H1 (cell line): ENCODE measurements around the gene OR13C5. TPM values are rescaled to one million over a fixed set of nuclear protein-coding genes. Genes with fewer than 3 reads are reported as not detected.

Source experiments
- CTCF ChIA-PET: fragments of 300-600 bp; sonication (Branson Sonifier 250); formaldehyde crosslinking; loops from one replicate; lab custom pipeline; 2021; ENCODE audit not compliant: partially characterized antibody; lab: Charles Lee
- POLR2A ChIA-PET: fragments of 300-600 bp; sonication (Branson Sonifier 250); formaldehyde crosslinking; loops from one replicate; lab custom pipeline; 2021; ENCODE audit warnings: inconsistent platforms; ENCODE audit not compliant: partially characterized antibody; lab: Charles Lee
- DNase-seq, 2 experiments: peaks; one replicate each; pipeline versions ENCODE4 v3.0.0 to v3.0.0-alpha.2; 2010 to 2022; ENCODE audit warnings: low spot score in 2 of 2, low read depth in 1 of 2, mixed read lengths in 1 of 2
- FAIRE-seq: peaks from 2 replicates; lab custom pipeline; 2011; peaks lifted over from hg19 to GRCh38; lab: Jason Lieb, UNC
- H2AFZ ChIP-seq: 2 replicates; pipeline ENCODE4 v1.8.1; 2012; ENCODE audit warnings: low read length, inconsistent platforms
- H2AK5ac ChIP-seq: 2 replicates; pipeline ENCODE4 v1.6.1; 2013; ENCODE audit warnings: low read depth, low read length
- H2BK120ac ChIP-seq: replicated peaks from 2 replicates; pipeline ENCODE3; 2013; ENCODE audit warnings: low read depth, low read length, inconsistent platforms
- H2BK12ac ChIP-seq: 2 replicates; pipeline ENCODE4 v1.6.1; 2013; ENCODE audit warnings: low read depth, low read length
- H2BK15ac ChIP-seq: 2 replicates; pipeline ENCODE4 v1.6.1; 2013; ENCODE audit warnings: low read length
- H2BK20ac ChIP-seq: 2 replicates; pipeline ENCODE4 v1.6.1; 2013; ENCODE audit warnings: low read length
- H2BK5ac ChIP-seq: 2 replicates; pipeline ENCODE4 v1.6.1; 2013; ENCODE audit warnings: low read depth, low read length
- H3K14ac ChIP-seq: 2 replicates; pipeline ENCODE4 v1.6.1; 2013; ENCODE audit warnings: inconsistent platforms; ENCODE audit not compliant: insufficient read length
- H3K18ac ChIP-seq: 2 replicates; pipeline ENCODE4 v1.6.1; 2013; ENCODE audit warnings: low read length; ENCODE audit errors: extremely low read depth
- H3K23ac ChIP-seq: 2 replicates; pipeline ENCODE4 v1.6.1; 2013; ENCODE audit warnings: inconsistent platforms; ENCODE audit not compliant: insufficient read length
- H3K23me2 ChIP-seq: 2 replicates; pipeline ENCODE4 v1.6.1; 2013; ENCODE audit warnings: low read depth, low read length
- H3K27ac ChIP-seq: 2 replicates; pipeline ENCODE4 v1.6.1; 2011; ENCODE audit warnings: low read depth, low read length, inconsistent platforms
- H3K27me3 ChIP-seq, 4 experiments: replicated peaks in 1 of 4; 1 replicate in 1 of 4; 2 replicates in 3 of 4; pipeline versions ENCODE4 v1.6.1 to v1.8.1; 2011 to 2013; ENCODE audit warnings: low read length in 3 of 4, mild to moderate bottlenecking in 3 of 4, inconsistent platforms in 2 of 4, mixed read lengths in 2 of 4, moderate library complexity in 1 of 4; ENCODE audit not compliant: control insufficient read depth in 3 of 4, insufficient read depth in 3 of 4; ENCODE audit errors: extremely low read depth in 1 of 4
- H3K36me3 ChIP-seq, 4 experiments: 2 replicates each; pipeline versions ENCODE4 v1.6.1 to v1.8.1; 2011 to 2013; ENCODE audit warnings: mild to moderate bottlenecking in 4 of 4, low read length in 3 of 4, moderate library complexity in 2 of 4, control low read depth in 1 of 4, inconsistent platforms in 1 of 4; ENCODE audit not compliant: insufficient read depth in 4 of 4, control insufficient read depth in 2 of 4
- H3K4ac ChIP-seq: replicated peaks from 2 replicates; pipeline ENCODE3; 2013; ENCODE audit warnings: low read length, low read depth, mixed read lengths, inconsistent platforms; ENCODE audit not compliant: insufficient read length
- H3K4me1 ChIP-seq, 4 experiments: replicated peaks in 1 of 4; 1 replicate in 1 of 4; 2 replicates in 3 of 4; pipeline versions ENCODE4 v1.6.1 to v1.8.1; 2011 to 2013; ENCODE audit warnings: low read length in 3 of 4, inconsistent platforms in 2 of 4, mixed read lengths in 1 of 4; ENCODE audit not compliant: insufficient read depth in 4 of 4, control insufficient read depth in 3 of 4
- H3K4me2 ChIP-seq, 2 experiments: 2 replicates each; pipeline versions ENCODE4 v1.6.1 to v1.8.1; 2011 to 2013; ENCODE audit warnings: low read depth in 2 of 2, low read length in 2 of 2, control low read depth in 1 of 2, inconsistent platforms in 1 of 2, mild to moderate bottlenecking in 1 of 2; ENCODE audit not compliant: insufficient read depth in 1 of 2
- H3K4me3 ChIP-seq, 4 experiments: fragments of 200-600, 300-600 bp in 1 of 4; sonication (generic), shearing (Covaris generic), sonication (Bioruptor Twin) in 1 of 4; 2 replicates each; pipeline versions ENCODE4 v1.5.1 to v1.8.1; 2011 to 2016; ENCODE audit warnings: low read length in 4 of 4, low read depth in 3 of 4, control low read depth in 2 of 4, inconsistent platforms in 2 of 4, mild to moderate bottlenecking in 2 of 4, mixed read lengths in 1 of 4, moderate library complexity in 1 of 4; ENCODE audit not compliant: insufficient read depth in 2 of 4; ENCODE audit errors: extremely low read depth in 1 of 4
- H3K56ac ChIP-seq: replicated peaks from 2 replicates; pipeline ENCODE3; 2013; ENCODE audit warnings: low read depth, mild to moderate bottlenecking, mixed read lengths, low read length, inconsistent platforms; ENCODE audit not compliant: insufficient read length
- H3K79me1 ChIP-seq: 2 replicates; pipeline ENCODE4 v1.6.1; 2013; ENCODE audit warnings: low read depth, low read length, control low read depth
- H3K79me2 ChIP-seq, 2 experiments: 2 replicates each; pipeline versions ENCODE4 v1.6.1 to v1.8.1; 2012 to 2013; ENCODE audit warnings: low read length in 2 of 2, mild to moderate bottlenecking in 2 of 2, inconsistent platforms in 1 of 2; ENCODE audit not compliant: insufficient read depth in 2 of 2, control insufficient read depth in 1 of 2
- H3K9ac ChIP-seq, 4 experiments: replicated peaks in 1 of 4; 1 replicate in 1 of 4; 2 replicates in 3 of 4; pipeline versions ENCODE4 v1.6.1 to v1.8.1; 2011 to 2013; ENCODE audit warnings: low read depth in 3 of 4, low read length in 3 of 4, control low read depth in 2 of 4, mild to moderate bottlenecking in 2 of 4, moderate library complexity in 2 of 4, inconsistent platforms in 1 of 4; ENCODE audit errors: extremely low read depth in 1 of 4
- H3K9me3 ChIP-seq, 2 experiments: 2 replicates each; pipeline versions ENCODE4 v1.6.1 to v1.8.1; 2012 to 2013; ENCODE audit warnings: mild to moderate bottlenecking in 2 of 2, moderate library complexity in 2 of 2, control low read depth in 1 of 2, inconsistent platforms in 1 of 2, low read depth in 1 of 2, low read length in 1 of 2, mixed read lengths in 1 of 2; ENCODE audit not compliant: insufficient read depth in 2 of 2
- H4K20me1 ChIP-seq, 2 experiments: replicated peaks in 1 of 2; 2 replicates each; pipeline versions ENCODE3 to v1.8.1; 2011 to 2013; ENCODE audit warnings: inconsistent platforms in 2 of 2, low read length in 2 of 2, mild to moderate bottlenecking in 1 of 2; ENCODE audit not compliant: insufficient read depth in 2 of 2, control insufficient read depth in 1 of 2
- H4K5ac ChIP-seq: 2 replicates; pipeline ENCODE4 v1.6.1; 2013; ENCODE audit warnings: low read length, low read depth, mixed read lengths, inconsistent platforms; ENCODE audit not compliant: insufficient read length
- H4K8ac ChIP-seq: 2 replicates; pipeline ENCODE4 v1.8.0; 2013; ENCODE audit warnings: mild to moderate bottlenecking, moderate library complexity, low read length, inconsistent platforms; ENCODE audit not compliant: insufficient read depth; ENCODE audit errors: extremely low read depth
- H4K91ac ChIP-seq: replicated peaks from 2 replicates; pipeline ENCODE3; 2013; ENCODE audit warnings: low read length, mixed read lengths, inconsistent platforms; ENCODE audit not compliant: insufficient read length
- WGBS, 2 experiments: shearing (Covaris generic) in 1 of 2; methylation state at CpG; one replicate each; pipeline versions ENCODE4 v1.1.6 to v1.1.7; 2013 to 2015; ENCODE audit warnings: low lambda C conversion rate in 2 of 2, mixed read lengths in 2 of 2, inconsistent platforms in 1 of 2, low coverage in 1 of 2, missing lambda C conversion rate in 1 of 2; ENCODE audit not compliant: insufficient replicate concordance in 2 of 2, insufficient coverage in 1 of 2, insufficient read length in 1 of 2; ENCODE audit errors: extremely low coverage in 1 of 2, missing lambda C conversion rate in 1 of 2; 5-methylcytosine and 5-hydroxymethylcytosine counted together
- polyA plus RNA-seq, 7 experiments: library from polyadenylated mRNA; depleted of rRNA in 3 of 7; stranded (reverse) in 5 of 7; unstranded in 2 of 7; fragments of >200 nt in 5 of 7; fragments of 200-250 nt in 2 of 7; gene quantifications; 1 replicate in 5 of 7; 2 replicates in 1 of 7; 4 replicates in 1 of 7; pipeline versions ENCODE4 v1.2.1 to v1.2.3, GENCODE V29; 2011 to 2013; ENCODE audit warnings: missing spikeins in 2 of 7, mixed read lengths in 2 of 7
- total RNA-seq: library from RNA; stranded (reverse); fragmentation: NEBNext Ultra II Directional; extraction: Animal tissue kit (Norgen Biotek cat#: 25700); gene quantifications from 2 replicates; pipeline ENCODE4 v1.2.1, GENCODE V29; 2021

Gene OR13C5
- total and polyA plus RNA-seq, 2 of the 8 experiments (the other 6 are each of a cell fraction or from before 2014, with no cell fraction given): not detected

GRCh38 chr9:104580562-104580961 lies 18.7 kb downstream of the OR13C5 start:
- no peaks in the 10 kb centered on the region for H3K9me3 ChIP-seq
- DNase-seq: no peak
- H3K18ac ChIP-seq: no peak overlapping the region
- no peak overlapping the region for H3K9ac ChIP-seq
- no peak overlapping the region for H4K91ac ChIP-seq
- 88% methylated on average over 1 of the region's 1 CpG; no CpG with 5 or more reads in 1 of the 2 experiments for WGBS, 2 experiments
- H3K23me2 ChIP-seq: no peaks in the 10 kb centered on the region
- no peak overlapping the region for H2AFZ ChIP-seq
- H4K5ac ChIP-seq: no peak overlapping the region
- H3K27me3 ChIP-seq: no peaks in the 10 kb centered on the region
- ChIA-PET CTCF (interaction anchor here (0.6 kb wide), 1 partner anchor 62 kb away, joined by 3 read pairs; no protein-coding TSS in a partner anchor), POLR2A (no interaction called here)
- no peak overlapping the region for H3K56ac ChIP-seq
- H2BK5ac ChIP-seq: no peak overlapping the region
- H3K4ac ChIP-seq: no peak overlapping the region
- H2BK15ac ChIP-seq: no peak overlapping the region
- no peak overlapping the region for H3K14ac ChIP-seq
- H3K79me2 ChIP-seq: no peaks in the 10 kb centered on the region
- H2BK120ac ChIP-seq: no peak overlapping the region
- no peaks in the 10 kb centered on the region for H3K4me1 ChIP-seq
- no peak overlapping the region for H4K8ac ChIP-seq
- no peak overlapping the region for H2BK20ac ChIP-seq
- no peaks in the 10 kb centered on the region for H3K79me1 ChIP-seq
- no peaks in the 10 kb centered on the region for H3K36me3 ChIP-seq
- no peak overlapping the region for H3K27ac ChIP-seq
- no peak overlapping the region for H3K23ac ChIP-seq
- no peak overlapping the region for H3K4me3 ChIP-seq
- no peak for FAIRE-seq
- H2AK5ac ChIP-seq: no peak overlapping the region
- H4K20me1 ChIP-seq: no peaks in the 10 kb centered on the region
- H2BK12ac ChIP-seq: no peak overlapping the region
- H3K4me2 ChIP-seq: no peak overlapping the region
